Hematopoietic multipotent progenitor cell treated with erythropoietin and hydrocortisone succinate and interleukin-3 and kit ligand, for 17 days (in vitro differentiated cells): ENCODE data around the gene SFMBT1.

Source experiments
- DNase-seq: peaks from one replicate; pipeline ENCODE4 v3.0.0-alpha.2; 2015; ENCODE audit warnings: low spot score

The SFMBT1 gene

DNA sequence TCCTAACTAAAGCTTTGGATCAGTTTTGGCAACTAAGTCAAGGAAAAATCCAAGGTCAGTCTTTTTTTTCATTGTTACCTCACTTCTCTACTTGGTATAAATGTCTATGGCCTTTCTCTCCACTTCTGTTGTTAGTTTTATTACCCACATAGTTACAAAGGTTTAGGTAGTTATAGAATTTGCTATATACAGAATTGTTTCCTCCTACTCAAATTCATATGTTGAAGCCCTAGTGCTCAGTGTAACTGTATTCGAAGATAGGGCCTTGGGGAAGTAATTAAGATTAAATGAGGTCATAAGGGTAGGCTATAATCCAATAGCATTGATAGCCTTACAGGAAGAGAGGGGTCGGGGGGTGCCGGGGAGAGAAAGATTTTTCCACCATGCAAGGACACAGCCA, 128.8 kb downstream of the SFMBT1 start:
- no peak for DNase-seq

DNA sequence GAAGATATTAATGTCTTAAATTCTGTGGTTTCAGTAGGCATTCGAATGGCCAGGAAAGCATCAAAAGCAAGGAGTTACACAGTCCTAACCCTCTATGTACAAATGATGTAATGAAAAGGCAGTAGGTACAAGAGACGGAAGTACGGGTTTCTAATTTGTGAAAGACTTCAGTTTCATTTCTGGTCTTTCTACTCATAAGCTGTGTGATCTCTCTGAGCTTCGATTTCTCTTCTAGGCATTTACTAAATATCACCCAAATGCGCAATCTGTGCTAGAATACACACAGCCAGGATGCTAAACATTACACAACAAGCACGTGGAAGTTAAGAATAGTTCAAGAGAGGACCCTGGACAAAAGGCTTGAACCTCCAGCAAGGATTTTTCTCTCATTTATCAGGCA, 130.6 kb downstream of the SFMBT1 start:
- no peak for DNase-seq

DNA sequence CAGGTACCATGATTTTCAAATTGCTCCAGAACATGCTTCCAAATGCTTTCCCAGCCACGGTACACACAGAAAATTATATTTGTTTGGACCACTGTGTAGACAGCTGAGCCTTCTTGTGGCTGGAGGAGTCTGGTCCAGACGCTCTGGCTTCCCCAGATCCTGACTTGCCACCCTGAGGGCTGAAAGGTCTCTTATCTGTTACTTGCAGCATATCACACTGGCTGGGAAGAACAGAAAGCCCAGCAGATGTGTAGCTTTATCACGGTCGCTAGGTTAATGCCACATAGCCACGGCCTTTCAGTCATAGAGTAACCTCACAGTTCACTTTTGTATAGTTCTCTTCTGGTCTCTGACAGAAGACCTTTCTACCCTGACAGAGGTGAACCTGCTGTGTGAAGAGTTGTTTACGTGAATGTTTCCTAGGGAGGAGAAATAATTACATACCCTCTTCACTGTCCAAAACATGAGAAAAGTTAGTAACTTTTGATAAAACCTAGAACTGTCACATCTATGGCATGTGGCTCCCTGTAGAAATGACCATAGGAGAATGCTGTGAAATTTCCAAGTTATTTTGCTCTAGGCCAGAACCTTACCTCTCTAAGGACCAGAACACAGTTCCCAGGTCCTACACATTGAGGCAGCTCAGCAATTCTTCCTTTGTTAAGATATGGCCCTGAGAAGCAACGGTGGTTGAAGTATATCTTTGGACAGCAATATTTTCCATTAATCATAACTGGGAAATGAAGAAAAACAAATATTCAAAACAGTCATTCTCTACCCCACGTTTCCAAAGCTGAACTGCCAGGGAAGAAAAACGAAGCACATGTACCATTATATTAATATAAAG, 132.8 kb downstream of the SFMBT1 start:
- peak; percentile 76 for DNase-seq

DNA sequence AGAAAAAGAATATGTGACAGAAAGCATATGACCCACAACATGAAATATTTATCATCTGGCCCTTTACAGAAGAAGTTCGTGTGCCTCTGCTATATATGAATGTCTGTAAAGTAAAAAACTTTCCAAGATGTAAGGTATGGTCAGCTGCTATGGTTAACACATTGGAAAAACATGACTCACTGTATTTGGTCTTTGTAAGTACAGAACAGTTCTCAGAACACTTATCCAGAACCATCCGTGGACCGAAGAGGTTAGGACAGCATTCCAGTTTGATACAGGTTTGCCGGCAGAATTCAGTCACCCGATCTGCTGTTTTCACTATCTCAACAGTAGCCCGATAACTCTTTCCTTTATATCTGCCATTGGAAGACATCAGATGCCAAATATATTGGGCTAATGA, 135.1 kb downstream of the SFMBT1 start:
- no peak for DNase-seq

DNA sequence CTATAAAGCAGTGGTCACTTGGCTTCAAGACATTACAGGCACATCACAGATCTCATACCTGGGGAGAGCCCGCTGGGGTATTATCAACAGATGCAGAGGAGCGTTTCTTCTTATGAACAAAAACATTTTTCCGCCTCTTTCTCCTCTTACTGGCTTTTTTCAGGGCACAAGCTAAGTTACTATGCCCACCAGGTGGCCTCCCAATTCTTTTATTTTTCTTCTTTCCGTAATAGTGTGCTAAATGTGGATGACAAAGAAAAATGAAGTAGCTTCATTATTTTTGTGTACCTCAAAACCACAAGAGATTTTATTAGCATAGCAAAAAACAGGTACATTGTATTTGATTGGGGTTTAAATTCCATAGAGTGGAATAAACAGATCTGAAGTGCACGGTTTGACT, 138.4 kb downstream of the SFMBT1 start:
- DNase-seq, result no peak

DNA sequence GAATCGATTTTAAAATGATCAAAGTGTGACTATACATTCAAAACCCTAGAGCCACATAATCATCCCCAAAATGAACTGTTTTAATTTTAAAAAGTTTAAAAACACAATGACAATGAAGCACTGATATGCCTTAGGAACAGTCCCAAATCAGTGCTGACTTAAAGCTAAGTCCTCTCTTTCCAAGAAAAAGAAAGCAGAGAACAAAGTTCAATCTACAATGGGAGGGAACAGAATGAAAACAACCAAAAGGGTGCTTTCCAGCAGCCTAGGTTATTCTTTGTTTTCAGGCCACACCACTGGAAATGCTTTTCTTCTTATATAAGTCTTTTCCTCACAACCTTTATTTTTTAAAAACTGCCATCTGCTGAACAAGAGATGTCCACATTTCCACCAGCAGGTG, 141.3 kb downstream of the SFMBT1 start:
- DNase-seq, result no peak

DNA sequence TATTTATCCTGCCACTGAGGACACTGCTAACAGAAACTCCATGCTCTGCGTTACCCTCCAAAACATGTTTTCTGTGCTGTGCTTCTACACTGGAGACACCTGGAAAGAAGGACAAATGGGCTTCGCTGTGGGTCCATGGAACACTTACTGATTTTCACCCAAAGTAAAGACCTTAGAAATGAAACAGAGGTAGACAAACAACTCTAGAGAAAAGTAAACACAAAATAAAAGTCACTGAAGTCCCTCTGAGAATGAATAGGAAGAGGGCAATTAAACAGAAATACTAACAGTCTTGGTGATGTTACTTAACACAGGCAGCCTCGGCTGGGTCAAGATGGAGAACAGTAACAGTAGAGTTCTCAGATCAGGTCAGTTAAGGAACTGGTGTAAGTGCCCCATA, 141.9 kb downstream of the SFMBT1 start:
- no peak for DNase-seq

DNA sequence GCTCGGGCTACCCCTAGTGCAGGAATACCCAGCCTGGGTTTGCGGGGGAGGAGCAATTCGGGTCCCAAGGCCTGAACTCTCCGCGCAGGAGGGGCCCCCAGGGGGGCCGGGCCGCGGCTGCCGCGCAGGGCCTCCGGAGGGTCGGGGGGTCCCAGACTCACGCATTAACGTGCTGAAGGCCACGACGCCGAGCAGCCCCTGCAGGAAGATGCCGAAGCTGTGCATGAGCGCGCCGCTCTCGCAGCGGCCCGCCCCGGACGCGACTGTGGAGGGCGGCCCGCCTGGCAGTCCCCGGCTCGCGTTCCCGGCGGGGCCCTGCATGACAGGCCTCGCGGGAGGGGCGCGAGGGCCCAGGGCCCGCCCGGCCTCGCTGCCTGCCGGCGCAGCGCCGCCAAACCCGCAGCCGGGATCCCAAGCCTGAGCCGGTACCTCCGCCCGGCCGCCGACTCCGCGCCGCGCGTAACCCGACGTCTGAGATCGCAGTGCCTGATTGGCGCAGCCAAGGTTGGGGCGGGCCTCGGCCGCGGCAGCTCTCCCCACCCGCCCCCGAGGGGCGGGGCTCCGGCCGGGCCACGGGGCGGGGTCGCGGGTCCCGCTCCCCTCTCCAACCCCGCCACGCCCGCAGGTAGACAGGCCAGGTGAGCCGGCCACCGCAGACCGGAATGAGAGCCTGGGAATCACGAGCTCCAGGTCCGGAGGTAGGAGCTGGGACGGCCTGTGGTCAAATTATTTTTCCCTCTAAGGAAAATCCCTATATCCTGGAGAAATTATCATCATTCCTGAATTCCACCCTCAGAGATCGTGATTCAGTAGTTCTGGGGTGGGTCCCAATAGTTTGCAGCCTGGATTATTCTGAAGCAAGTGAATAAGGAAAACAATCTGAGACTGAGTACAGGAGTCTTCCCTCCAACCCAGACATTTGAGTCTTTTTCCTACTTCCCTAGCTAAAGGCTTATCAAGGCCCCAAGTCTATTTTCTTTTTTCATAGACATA, 148.4 kb downstream of the SFMBT1 start, which contains the start of gene STIMATE:
STIMATE (minus strand) TSS at position 419 of the 993 bp plus-strand sequence; CDS start at position 321, 98 bp downstream.
- DNase-seq, result peak; percentile 77

DNA sequence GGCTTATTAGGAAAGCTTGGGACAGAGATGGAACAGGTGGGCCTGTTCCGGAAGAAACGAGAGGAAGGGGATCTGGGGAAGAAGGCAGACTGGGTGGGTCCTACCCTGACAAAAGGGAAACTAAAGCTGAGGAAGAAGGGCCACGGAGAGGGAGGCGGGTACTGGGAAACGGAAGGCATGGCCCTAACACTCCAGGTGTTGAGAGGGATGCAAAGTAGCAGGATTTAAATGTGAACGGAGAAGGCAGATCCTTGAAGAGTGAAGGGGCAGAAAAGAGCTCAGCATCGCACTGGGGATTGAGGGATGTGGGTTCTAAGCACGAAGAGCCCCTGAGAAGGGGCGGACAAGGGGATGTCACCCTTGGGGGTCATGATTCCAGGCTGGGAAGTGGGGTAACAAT, 149.3 kb downstream of the SFMBT1 start:
- DNase-seq, result no peak

DNA sequence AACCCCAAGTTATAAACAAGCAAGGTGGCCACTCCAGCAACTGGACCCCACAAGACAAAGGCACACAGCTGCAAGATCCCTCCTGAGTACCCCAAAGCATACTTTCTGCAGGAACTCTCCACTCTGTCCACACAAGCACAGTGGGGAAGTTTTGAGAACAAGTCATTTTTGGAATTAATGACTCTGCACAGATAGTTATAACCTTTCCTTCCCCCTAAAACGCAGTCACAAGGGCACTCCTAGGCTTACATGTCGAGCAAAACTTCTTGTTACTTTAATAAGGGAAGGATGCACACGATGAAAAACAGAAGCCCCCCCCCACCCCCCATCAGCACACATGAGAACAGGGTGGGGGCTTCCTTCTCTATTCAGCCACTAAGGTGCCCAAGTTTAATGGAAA, 149.7 kb downstream of the SFMBT1 start:
- DNase-seq, result no peak

DNA sequence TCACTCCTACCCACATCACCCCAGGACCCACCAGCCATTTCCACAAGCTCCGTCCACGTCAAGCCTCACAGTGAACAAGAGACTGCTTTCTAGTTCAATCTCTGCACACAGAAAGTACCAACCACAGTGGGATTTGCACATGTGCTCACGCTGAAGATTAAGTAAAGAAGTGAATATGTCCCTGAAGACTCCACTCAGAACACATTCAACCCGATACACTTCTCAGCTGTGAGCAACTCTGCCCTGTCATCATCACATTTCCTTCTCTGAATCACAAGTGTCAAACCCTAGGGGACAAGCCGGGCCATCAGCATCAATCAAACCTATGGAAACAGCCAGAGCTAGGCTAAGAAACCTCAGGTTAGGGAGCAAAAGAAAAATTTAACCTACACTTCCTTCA, 150.5 kb downstream of the SFMBT1 start:
- no peak for DNase-seq

DNA sequence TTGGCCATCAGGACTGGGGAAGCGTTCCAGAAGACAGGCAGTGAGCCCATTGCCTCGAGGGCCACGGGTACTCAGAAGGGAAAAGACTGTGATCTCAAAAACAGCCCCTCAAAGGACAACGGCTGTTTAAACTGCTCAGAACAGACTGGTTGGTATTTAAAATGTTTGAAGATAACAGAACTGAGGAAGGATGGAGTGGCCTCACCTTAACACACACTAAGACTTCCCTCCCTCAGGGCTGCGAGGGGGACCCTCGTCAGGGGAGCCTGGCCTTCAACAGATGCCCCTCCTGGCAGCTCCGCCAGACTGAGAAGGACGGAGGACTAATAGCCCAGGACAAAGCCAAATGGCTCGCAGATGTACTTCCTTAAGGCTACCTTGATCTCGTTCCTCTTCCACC, 151.1 kb downstream of the SFMBT1 start:
- DNase-seq, result no peak

DNA sequence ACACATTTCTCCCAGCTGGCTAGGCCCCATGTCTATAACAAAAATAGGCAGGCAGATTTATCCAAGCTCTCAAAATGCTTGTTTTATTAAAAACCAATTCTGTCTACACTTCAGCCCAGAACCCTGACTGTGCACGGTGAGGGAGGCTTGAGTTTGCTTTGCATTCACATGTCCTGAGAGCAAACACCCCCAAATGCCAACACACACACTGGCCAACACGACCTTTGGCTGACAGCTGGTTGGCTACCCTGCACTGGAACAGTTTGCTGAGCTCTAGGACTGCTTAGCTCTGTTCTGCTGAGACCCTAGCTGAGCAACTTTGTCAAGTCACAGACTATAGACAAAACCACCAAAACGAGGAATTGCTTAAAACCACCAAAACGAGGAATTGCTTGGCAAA, 152.2 kb downstream of the SFMBT1 start:
- DNase-seq, result no peak

DNA sequence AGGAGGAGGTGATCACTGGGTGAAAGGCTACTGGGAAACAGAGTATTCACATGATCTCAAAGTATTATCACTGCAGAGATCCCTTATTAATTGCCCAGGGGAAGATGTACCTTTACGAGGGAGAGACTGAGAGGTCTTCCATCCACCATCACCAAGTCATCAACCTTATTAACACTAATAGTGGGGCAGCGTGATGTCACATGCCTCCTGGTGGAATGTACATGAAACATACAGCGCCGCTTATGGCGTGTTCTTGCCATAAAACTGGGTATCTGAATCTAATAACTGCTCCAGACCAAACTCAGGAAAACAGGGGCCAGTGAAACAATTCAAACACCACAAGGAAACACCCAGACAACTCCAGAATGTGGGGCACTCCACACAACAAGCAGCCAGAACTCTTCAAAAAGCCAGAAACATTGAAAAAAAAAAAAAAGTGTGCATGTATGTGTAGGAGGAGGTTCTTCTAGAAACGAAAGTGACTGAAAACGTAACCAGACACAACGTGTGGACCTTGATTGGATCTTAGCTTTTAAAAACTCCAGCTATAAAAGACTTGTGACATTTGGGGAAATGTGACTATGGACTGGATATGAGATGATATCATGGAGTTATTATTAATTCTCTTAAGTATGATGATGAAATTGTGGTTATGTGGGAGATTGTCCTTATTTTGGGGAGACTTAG, 153.1 kb downstream of the SFMBT1 start:
- no peak for DNase-seq

DNA sequence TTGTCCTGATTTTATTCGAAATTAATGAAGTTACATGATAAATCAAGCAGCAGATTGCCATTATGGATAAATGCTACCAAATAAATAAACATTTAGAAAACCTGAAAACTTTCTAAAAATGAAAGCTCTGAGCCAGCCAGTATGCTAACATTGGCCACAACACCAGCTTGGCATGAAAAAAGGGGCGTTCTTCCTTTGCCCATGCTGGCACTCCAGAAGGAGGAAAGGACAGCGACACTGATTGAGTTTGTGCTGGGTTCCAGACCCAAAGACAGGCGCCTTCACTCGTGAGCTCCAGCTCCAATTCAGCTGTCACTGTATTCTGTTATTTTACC, 153.6 kb downstream of the SFMBT1 start:
- no peak for DNase-seq

DNA sequence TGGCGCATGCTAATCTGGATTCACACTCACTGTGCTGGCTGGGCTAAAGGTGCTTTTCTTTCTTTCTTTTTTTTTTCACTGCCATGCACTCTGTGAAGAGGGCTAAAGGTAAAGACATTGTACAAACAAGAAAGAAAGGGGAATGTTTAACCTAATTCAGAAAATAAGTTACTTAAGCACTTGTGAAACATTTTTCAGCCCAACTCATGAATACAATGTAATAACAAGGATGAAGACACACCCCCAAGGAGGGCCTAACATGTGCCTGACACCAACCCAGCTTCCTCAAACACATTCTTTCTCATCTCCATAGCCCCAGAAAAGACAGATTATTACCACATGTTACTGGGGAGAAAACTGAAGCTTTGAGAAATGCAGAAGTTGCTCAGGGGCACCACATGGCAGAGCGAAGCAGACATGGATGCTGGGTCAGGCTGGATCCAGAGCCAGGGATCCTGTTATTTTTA, 154.2 kb downstream of the SFMBT1 start:
- DNase-seq, result no peak

DNA sequence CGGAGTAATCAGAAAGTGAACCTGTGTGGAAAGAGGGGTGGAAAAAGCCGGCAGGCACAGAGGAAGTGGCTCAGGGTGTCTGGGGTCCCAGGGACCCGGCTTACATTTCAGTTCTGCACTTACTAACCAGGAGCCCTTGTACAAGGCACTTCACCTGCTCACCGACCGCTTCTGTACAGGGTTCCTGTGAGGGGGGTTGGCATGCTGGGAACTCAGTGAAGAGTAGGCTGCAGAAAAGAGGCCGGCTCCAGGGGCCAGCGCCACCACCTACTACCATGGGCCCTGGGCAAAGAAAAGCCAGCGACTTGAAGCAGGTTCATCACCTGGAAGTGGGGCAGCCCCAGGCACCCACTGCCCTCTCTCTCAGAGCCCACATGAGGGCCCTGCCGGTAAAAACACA, 154.7 kb downstream of the SFMBT1 start:
- no peak for DNase-seq

DNA sequence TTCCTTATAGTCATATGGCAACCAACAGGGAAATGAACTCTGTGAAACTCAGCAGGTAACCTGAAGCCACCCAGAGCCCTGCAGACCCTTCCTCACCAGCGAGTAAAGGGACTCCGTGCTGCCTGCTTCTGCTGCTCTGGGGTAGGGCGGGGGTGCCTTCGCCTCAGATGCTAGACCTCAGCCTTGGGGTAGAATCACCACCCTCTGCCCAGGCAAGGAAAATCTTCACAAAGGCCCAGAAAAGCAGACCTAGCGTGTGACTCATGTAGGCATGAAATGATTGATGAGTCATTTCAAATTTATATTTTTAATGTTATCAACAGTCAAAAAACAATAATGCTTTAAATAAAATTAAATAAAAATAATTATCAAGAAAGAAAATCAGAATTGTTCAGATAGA, 155.1 kb downstream of the SFMBT1 start:
- DNase-seq, result no peak

DNA sequence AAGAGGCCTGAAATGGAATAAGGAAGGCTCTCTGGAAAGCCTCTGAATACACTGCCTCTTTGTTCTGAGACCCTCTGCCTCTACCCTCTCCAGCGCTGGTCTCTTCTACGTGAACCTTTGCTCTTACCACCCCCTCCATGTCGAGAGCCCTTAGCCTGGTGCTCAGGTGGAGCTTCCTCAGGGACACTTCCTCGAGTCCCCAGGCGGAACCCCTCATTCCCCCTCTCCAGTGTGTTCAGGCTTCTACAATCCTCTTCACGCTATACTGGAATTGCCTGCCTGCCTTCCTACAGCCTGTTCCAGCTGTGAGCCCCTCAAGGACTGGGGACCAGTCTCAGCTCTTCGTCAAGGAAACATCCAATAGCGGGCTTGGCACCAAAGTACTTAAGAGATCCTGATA, 156.0 kb downstream of the SFMBT1 start:
- DNase-seq, result no peak

DNA sequence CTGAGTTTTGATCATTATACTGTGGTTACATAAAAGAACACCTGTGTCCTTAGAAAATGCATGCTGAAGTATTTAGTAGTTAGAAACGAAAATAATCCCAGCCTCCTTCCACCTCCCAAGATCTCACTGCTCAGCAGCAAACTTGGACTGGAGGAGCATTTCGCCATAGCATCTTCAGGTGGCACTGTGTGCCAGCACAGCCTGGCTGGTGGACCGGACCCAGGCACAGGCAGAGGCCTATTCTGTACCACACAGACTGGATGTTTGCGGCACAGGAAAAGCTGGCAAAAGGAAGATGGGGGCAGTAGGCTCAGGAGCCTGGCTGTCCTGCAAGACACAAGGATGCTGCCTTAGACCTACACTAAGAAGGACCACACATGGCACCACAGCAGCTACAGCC, 158.7 kb downstream of the SFMBT1 start:
- no peak for DNase-seq

DNA sequence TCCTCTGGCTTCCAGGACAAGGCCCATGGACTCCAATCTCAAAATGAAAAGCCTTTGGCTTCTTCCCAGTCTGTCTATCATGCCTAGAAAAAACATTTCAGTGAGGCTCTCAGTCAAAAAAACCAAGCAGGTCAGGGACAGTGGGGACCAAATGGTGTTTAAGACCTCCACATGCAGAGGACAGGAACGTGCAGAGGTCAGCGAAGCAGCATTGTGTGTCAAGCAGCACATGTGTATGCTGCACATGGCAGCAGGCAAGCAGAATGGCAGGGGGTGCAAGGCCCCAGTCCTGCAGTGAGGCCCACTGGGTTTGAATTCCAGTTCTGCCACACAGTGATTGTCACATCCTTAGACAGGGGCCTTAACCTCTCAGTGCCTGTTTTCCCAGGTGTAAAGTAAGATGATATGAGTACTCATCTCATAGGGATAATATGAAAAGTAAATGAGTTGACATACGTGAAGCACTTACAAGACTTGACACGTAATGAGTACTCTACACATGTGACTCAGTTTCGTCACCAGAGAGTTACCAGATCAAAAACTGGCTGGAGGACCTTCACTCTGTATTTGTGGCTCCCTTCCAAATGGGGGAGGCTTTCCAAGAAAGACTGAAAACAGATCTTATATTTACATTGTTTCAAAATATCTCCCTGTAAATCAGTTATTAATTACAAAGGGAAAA, 159.7 kb downstream of the SFMBT1 start:
- DNase-seq, result no peak

DNA sequence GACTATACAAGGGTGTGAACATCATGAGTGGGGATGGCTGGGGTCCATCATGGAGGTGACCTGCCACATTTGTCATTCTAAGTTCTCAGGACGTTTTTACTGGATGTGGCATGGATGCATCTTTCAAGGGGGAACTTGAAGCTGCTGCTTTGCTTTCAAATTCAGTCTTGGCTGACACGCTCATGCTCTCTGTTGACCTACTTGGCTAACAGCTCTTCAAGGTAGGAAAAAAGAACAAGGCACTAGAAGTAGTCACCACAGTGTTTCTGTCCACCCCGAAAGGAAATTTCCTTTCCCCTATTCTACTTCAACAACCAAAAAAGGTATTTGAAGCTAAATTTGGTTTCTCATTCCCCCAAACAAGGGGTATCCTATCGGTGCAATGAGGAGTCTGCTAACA, 163.5 kb downstream of the SFMBT1 start:
- no peak for DNase-seq
